Spleen (tissue), 11 donors: ENCODE results near the gene PRXL2B. TPM values are rescaled to one million over a fixed set of nuclear protein-coding genes. Genes with fewer than 3 reads are reported as not detected.
A peak's percentile ranks its signal among the peaks of the same experiment; 100 is the strongest.

Source experiments
- DNase-seq: peaks from one replicate; pipeline ENCODE4 v3.0.0-alpha.2; 2020
- H3K27ac ChIP-seq, 8 donors: fragments of 200-600 bp; sonication (generic) in 7 of 8; 1 replicate in 4 of 8; 2 replicates in 4 of 8; pipeline versions ENCODE4 v1.5.0 to v1.8.0; 2016 to 2021; ENCODE audit warnings: inconsistent platforms in 4 of 8, mild to moderate bottlenecking in 4 of 8, moderate library complexity in 1 of 8
- H3K27me3 ChIP-seq, 7 donors: fragments of 200-600 bp; sonication (generic) in 6 of 7; replicated peaks in 1 of 7; 1 replicate in 4 of 7; 2 replicates in 3 of 7; pipeline versions ENCODE4 v1.5.0 to v1.8.0; 2016 to 2021; ENCODE audit warnings: inconsistent platforms in 3 of 7, mild to moderate bottlenecking in 1 of 7
- H3K36me3 ChIP-seq, 6 donors: fragments of 200-600 bp; sonication (generic) in 5 of 6; 1 replicate in 4 of 6; 2 replicates in 2 of 6; pipeline versions ENCODE4 v1.5.0 to v1.8.0; 2016 to 2021; ENCODE audit warnings: inconsistent platforms in 2 of 6
- H3K4me1 ChIP-seq, 6 donors: fragments of 200-600 bp; sonication (generic) in 5 of 6; 1 replicate in 3 of 6; 2 replicates in 3 of 6; pipeline versions ENCODE4 v1.5.0 to v1.8.0; 2016 to 2021; ENCODE audit warnings: inconsistent platforms in 3 of 6
- H3K4me3 ChIP-seq, 8 donors: fragments of 200-600 bp; sonication (generic) in 7 of 8; 1 replicate in 4 of 8; 2 replicates in 4 of 8; pipeline versions ENCODE4 v1.5.0 to v1.8.0; 2016 to 2021; ENCODE audit warnings: inconsistent platforms in 4 of 8, mild to moderate bottlenecking in 4 of 8, moderate library complexity in 2 of 8
- H3K9me3 ChIP-seq, 8 donors: fragments of 200-600 bp; sonication (generic) in 7 of 8; 1 replicate in 4 of 8; 2 replicates in 4 of 8; pipeline versions ENCODE4 v1.5.0 to v1.8.0; 2016 to 2021; ENCODE audit warnings: inconsistent platforms in 4 of 8
- POLR2A ChIP-seq, 3 donors: fragments of 450-650 bp; IDR thresholded peaks; one replicate each; pipeline ENCODE4 v1.5.1; 2017; ENCODE audit warnings: antibody characterized with exemption in 3 of 3, mild to moderate bottlenecking in 1 of 3
- POLR2AphosphoS5 ChIP-seq, 3 donors: sonication (generic); formaldehyde crosslinking; IDR thresholded peaks; one replicate each; pipeline ENCODE4 v1.5.1; 2017; ENCODE audit warnings: antibody characterized with exemption in 3 of 3
- WGBS, 5 donors: extraction: QIAGEN DNeasy Blood & Tissue Kit in 3 of 5; methylation state at CpG; one replicate each; pipeline versions ENCODE4 v1.1.5 to v1.1.7; 2013 to 2018; 5-methylcytosine and 5-hydroxymethylcytosine counted together
- intact Hi-C: fragments of 100-400 bp; cut with DNase I; formaldehyde crosslinking; loops from one replicate; pipeline ENCODE4 v1.15.0; 2023; ENCODE audit warnings: low total_unique reads
- polyA plus RNA-seq, 3 donors: library from polyadenylated mRNA; stranded (reverse); fragments of 200-250 nt; gene quantifications; one replicate each; pipeline ENCODE4 v1.2.1, GENCODE V29; 2013
- total RNA-seq, 7 donors: library from RNA; depleted of rRNA in 3 of 7; stranded (reverse); fragments of >200 nt in 3 of 7; fragmentation: NEBNext Ultra II Directional in 4 of 7; extraction: Animal tissue kit (Norgen Biotek cat#: 25700) in 4 of 7; gene quantifications; one replicate each; pipeline versions ENCODE4 v1.1.0 to v1.2.1, GENCODE V29; 2016 to 2021
- TF ChIP-seq, protein P1 (sequence below), 11 experiments: fragments of 200-600 bp in 7 of 11; fragments of 450-650 bp in 4 of 11; sonication (generic) in 4 of 11; IDR thresholded peaks in 8 of 11; conservative IDR thresholded peaks in 3 of 11; 1 replicate in 7 of 11; 2 replicates in 4 of 11; pipeline versions ENCODE4 v1.4.0 to v1.8.0; 2016 to 2021; ENCODE audit warnings: antibody characterized with exemption in 11 of 11, inconsistent platforms in 4 of 11, mild to moderate bottlenecking in 1 of 11
- donor health status: healthy with polysubstance abuse.
- donor health status: DM: no; HTN: no; CAD: no; lungs with moderate emphysema.
- donor health status: DM: no; HTN: no; CAD: no.
- donor health status: Bipolar disorder and iron deficiency.
- donor health status: healthy.
- donor health status: DM: no; HTN: no; CAD: no.
- donor health status: DM: yes; HTN: yes; CAD: no.

The PRXL2B gene
- total and polyA plus RNA-seq, 10 donors: 10.7 to 43.0 (median 25.0) TPM

DNA sequence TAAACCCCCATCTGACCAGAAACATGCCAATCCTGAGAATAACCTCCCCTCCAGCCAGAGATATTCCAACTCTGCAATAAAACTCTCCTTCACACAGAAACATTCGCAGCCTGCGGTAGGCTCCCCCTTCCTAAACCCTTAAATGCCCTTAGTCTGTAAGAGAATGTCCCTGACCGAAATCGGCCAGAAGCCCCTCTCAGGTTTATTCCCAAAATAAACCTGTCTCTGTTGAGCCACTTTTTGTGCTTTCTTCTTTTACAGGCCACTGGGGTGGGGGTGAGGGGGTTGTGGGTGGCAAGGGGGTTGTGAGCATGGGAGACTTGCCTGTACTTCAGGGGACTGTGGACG lies 4.6 kb downstream of the PRXL2B start:
- intact Hi-C loops: loop anchor here (5.0 kb wide), 1 partner anchor 51 kb away; no protein-coding TSS in a partner anchor
- Histone ChIP-seq H3K27me3 (peaks cover 0 to 31% (median 0%) of the 10 kb centered on the region in 7 donors), H3K9me3 (no peaks in the 10 kb centered on the region), H3K4me3 (no peak overlapping the region), H3K36me3 (peaks cover 0 to 27% (median 8%) of the 10 kb centered on the region in 6 donors), H3K4me1 (peaks cover 5 to 47% (median 28%) of the 10 kb centered on the region in 6 donors), H3K27ac (no peak overlapping the region)
- WGBS, 5 donors: 87 to 96% (median 89%) methylated on average over 5 of the region's 5 CpGs
- DNase-seq: no peak
- TF ChIP-seq, protein P1, sequence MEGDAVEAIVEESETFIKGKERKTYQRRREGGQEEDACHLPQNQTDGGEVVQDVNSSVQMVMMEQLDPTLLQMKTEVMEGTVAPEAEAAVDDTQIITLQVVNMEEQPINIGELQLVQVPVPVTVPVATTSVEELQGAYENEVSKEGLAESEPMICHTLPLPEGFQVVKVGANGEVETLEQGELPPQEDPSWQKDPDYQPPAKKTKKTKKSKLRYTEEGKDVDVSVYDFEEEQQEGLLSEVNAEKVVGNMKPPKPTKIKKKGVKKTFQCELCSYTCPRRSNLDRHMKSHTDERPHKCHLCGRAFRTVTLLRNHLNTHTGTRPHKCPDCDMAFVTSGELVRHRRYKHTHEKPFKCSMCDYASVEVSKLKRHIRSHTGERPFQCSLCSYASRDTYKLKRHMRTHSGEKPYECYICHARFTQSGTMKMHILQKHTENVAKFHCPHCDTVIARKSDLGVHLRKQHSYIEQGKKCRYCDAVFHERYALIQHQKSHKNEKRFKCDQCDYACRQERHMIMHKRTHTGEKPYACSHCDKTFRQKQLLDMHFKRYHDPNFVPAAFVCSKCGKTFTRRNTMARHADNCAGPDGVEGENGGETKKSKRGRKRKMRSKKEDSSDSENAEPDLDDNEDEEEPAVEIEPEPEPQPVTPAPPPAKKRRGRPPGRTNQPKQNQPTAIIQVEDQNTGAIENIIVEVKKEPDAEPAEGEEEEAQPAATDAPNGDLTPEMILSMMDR (IDR thresholded peaks at IDR 0.05 in 8 of 11, conservative IDR thresholded peaks at IDR 0.05 in 3 of 11): no peak
- TF ChIP-seq POLR2A (IDR thresholded peaks at IDR 0.05): no peak
- TF ChIP-seq POLR2AphosphoS5 (IDR thresholded peaks at IDR 0.05): no peak

DNA sequence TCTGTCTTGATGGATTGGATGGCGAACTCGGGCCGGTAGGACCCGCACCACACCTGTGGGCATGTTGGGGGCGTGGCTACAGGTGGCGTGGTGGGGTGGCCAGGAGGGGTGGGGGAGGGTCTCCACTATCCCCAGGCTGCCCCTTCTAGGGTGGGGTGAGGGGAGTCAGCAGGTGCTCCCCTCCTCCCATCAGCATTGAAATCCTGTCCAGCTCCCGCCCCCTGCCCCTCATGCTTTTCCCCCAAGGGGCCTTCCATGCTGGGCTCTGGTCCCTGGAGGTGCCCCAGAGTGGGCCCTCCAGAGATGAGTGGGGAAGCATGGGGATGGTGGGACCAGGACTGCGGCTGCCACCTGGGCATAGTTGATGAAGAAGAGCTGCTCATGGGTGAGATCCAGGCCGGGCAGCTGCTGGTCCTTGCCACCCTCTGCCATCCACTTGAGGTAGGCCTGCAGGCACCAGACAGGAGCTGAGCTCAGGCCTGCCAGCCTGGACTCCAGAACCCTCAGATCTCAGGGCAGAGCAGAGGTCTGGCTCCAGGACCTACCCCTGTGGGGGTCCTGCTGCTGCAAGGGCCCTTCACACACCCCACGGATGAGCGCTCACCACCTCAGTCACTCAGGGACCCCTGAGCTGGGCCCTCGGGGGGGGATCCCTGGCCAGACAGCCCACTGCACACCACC lies 5.1 kb downstream of the PRXL2B start:
- peaks cover 0 to 27% (median 8%) of the 10 kb centered on the region in 6 donors for H3K36me3 ChIP-seq
- H3K4me1 ChIP-seq: peaks cover 5 to 47% (median 28%) of the 10 kb centered on the region in 6 donors
- TF ChIP-seq POLR2A (IDR thresholded peaks at IDR 0.05): no peak
- TF ChIP-seq, protein P1 (IDR thresholded peaks at IDR 0.05 in 8 of 11, conservative IDR thresholded peaks at IDR 0.05 in 3 of 11): no peak
- TF ChIP-seq POLR2AphosphoS5 (IDR thresholded peaks at IDR 0.05): no peak
- 88 to 97% (median 91%) methylated on average over 11 to 12 of the region's 12 CpGs for WGBS, 5 donors
- intact Hi-C loops: loop anchor here (5.0 kb wide), 1 partner anchor 51 kb away; no protein-coding TSS in a partner anchor
- no peak overlapping the region for H3K4me3 ChIP-seq
- H3K27me3 ChIP-seq: peaks cover 0 to 31% (median 0%) of the 10 kb centered on the region in 7 donors
- H3K9me3 ChIP-seq: no peaks in the 10 kb centered on the region
- DNase-seq: peak; percentile 68
- no peak overlapping the region for H3K27ac ChIP-seq

DNA sequence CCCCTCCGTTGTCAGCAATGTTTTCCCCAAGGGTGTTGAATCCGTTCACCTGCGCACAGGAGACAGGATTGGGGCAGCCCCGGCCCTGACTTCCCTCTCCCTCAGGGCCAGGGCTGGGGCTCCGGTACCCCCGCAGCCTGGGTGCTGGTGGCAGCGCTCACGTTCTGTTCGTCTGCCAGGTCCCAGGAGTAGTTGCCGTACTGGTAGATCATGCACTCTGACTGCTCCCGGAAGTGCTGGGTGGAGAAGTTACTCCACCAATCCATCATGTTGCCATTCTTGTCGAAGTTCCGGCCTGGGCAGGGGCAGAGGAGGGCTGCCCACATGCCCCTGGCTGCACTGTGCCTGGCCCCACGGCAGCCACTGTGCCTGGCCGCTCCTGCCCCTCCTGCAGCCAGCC lies 6.1 kb downstream of the PRXL2B start:
- TF ChIP-seq POLR2AphosphoS5 (IDR thresholded peaks at IDR 0.05): peak in 1 of 3 donors; percentile 13
- TF ChIP-seq, protein P1 (IDR thresholded peaks at IDR 0.05 in 8 of 11, conservative IDR thresholded peaks at IDR 0.05 in 3 of 11): no peak
- intact Hi-C loops: loop anchor here (5.0 kb wide), 1 partner anchor 50 kb away; no protein-coding TSS in a partner anchor
- WGBS, 5 donors: 44 to 80% (median 45%) methylated on average over 4 to 15 of the region's 15 CpGs
- H3K9me3 ChIP-seq: no peaks in the 10 kb centered on the region
- H3K36me3 ChIP-seq: peaks cover 0 to 27% (median 8%) of the 10 kb centered on the region in 6 donors
- peak overlapping the region in 3 of 8 donors; percentile 25 to 32 (median 26) for H3K27ac ChIP-seq
- peaks cover 0 to 23% (median 0%) of the 10 kb centered on the region in 7 donors for H3K27me3 ChIP-seq
- peak overlapping the region in 1 of 8 donors; percentile 53 for H3K4me3 ChIP-seq
- peaks cover 2 to 38% (median 20%) of the 10 kb centered on the region in 6 donors for H3K4me1 ChIP-seq
- DNase-seq: peak; percentile 69

DNA sequence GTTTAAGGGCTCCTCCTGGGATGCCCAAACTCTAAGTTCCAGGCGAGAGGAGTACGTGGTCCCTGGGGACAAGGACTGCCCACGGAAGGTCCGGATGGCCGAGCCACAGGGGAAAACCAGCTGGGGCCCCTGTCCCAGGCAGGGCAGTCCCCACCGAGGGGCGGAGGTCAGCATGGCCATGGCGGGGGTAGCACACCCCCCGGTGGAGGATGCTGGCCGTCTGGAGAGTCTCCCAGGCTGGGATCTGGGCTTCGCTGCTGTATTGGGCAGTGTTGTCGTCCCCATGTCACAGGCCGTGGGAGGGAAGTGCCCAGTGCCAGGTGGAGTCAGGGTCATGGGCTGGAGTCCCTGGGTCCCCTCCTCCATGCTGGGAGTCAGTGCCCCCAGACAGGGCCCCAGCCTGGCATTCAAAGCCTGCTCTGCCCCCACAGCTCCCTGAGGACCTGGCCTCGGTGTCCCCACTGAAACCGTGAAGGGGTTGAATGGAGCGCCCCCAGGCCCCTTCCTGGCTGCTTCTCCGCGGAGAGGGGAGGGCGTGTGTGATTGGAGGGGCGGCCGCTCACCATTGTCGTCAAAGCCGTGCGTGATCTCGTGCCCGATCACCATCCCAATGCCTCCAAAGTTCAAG lies 6.8 kb downstream of the PRXL2B start:
- TF ChIP-seq, protein P1 (IDR thresholded peaks at IDR 0.05 in 8 of 11, conservative IDR thresholded peaks at IDR 0.05 in 3 of 11): no peak
- no peak for TF ChIP-seq POLR2AphosphoS5 (IDR thresholded peaks at IDR 0.05)
- no peak for TF ChIP-seq POLR2A (IDR thresholded peaks at IDR 0.05)
- H3K36me3 ChIP-seq: peaks cover 0 to 25% (median 8%) of the 10 kb centered on the region in 6 donors
- DNase-seq: peak; percentile 73
- peaks cover 0 to 31% (median 15%) of the 10 kb centered on the region in 6 donors for H3K4me1 ChIP-seq
- 60 to 73% (median 65%) methylated on average over 7 to 26 of the region's 26 CpGs for WGBS, 5 donors
- intact Hi-C loops: loop anchor here (5.0 kb wide), 1 partner anchor 49 kb away; no protein-coding TSS in a partner anchor
- H3K27me3 ChIP-seq: peaks cover 0 to 23% (median 0%) of the 10 kb centered on the region in 7 donors
- peak overlapping the region in 4 of 8 donors; percentile 18 to 32 (median 27) for H3K27ac ChIP-seq
- H3K9me3 ChIP-seq: peaks cover 0 to 4% (median 2%) of the 10 kb centered on the region in 8 donors
- peak overlapping the region in 3 of 8 donors; percentile 7 to 53 (median 28) for H3K4me3 ChIP-seq
